ENCODE data around the gene KPNA2. TPM values are rescaled to one million over a fixed set of nuclear protein-coding genes. Genes with fewer than 3 reads are reported as not detected.
"Not testable (repeated sequence)": the region's sequence is repeated elsewhere in the genome, so short reads cannot be mapped to it uniquely, and the experiment has no call there.

The KPNA2 gene
- polyA plus RNA-seq, 6 donors from 2014 or later = 24.2 to 59.9 (median 30.2) TPM

- H3K4me1 Mint-ChIP-seq = peaks cover 4 to 8% (median 4%) of the 10 kb centered on the region in 3 donors
- no peaks in the 10 kb centered on the region for H3K9me3 Mint-ChIP-seq
- H3K27ac Mint-ChIP-seq = no peak overlapping the region
- DNase-seq (no peak), ATAC-seq (ENCODE audit: low read depth in 2 of 2) (no peak)
- peaks cover 0 to under 1% (median 0%) of the 10 kb centered on the region in 3 donors for H3K27me3 Mint-ChIP-seq
- H3K36me3 Mint-ChIP-seq = no peaks in the 10 kb centered on the region
- H3K4me3 Mint-ChIP-seq = no peak overlapping the region
These were observed 17.9 kb downstream of the KPNA2 start for GRCh38 chr17:68053231-68054013.

- Mint-ChIP-seq H3K27ac (no peak overlapping the region), H3K4me1 (peaks cover 4 to 8% (median 4%) of the 10 kb centered on the region in 3 donors), H3K4me3 (no peak overlapping the region), H3K36me3 (no peaks in the 10 kb centered on the region), H3K27me3 (peaks cover 0 to 6% (median 0%) of the 10 kb centered on the region in 3 donors), H3K9me3 (no peaks in the 10 kb centered on the region)
- ATAC-seq (ENCODE audit: low read depth in 2 of 2) (no peak), DNase-seq (no peak)
These were observed 18.9 kb downstream of the KPNA2 start for GRCh38 chr17:68054296-68054900.

- Mint-ChIP-seq H3K4me3 (peak overlapping the region in 1 of 8 donors; percentile 10), H3K4me1 (peaks cover 0 to 8% (median 0%) of the 10 kb centered on the region in 3 donors), H3K27ac (no peak overlapping the region), H3K9me3 (no peaks in the 10 kb centered on the region), H3K27me3 (peaks cover 0 to 6% (median 0%) of the 10 kb centered on the region in 3 donors), H3K36me3 (no peaks in the 10 kb centered on the region)
- DNase-seq (peak; percentile 23), ATAC-seq (ENCODE audit: low read depth in 2 of 2) (peak; percentile 56 to 88)
These were observed 22.0 kb downstream of the KPNA2 start for GRCh38 chr17:68057531-68057952.

- Mint-ChIP-seq H3K27me3 (peaks cover 0 to 6% (median 0%) of the 10 kb centered on the region in 3 donors), H3K27ac (no peak overlapping the region), H3K4me1 (peaks cover 0 to 8% (median 0%) of the 10 kb centered on the region in 3 donors), H3K36me3 (no peaks in the 10 kb centered on the region), H3K9me3 (no peaks in the 10 kb centered on the region), H3K4me3 (no peak overlapping the region)
- ATAC-seq (ENCODE audit: low read depth in 2 of 2) (no peak), DNase-seq (no peak)
These were observed 24.8 kb downstream of the KPNA2 start for GRCh38 chr17:68060336-68060735.

- DNase-seq (no peak), ATAC-seq (ENCODE audit: low read depth in 2 of 2) (no peak)
- H3K27ac Mint-ChIP-seq = peak overlapping the region in 2 of 6 donors; percentile 14 to 33
- peaks cover 0 to 6% (median 0%) of the 10 kb centered on the region in 3 donors for H3K27me3 Mint-ChIP-seq
- no peak overlapping the region for H3K4me3 Mint-ChIP-seq
- no peaks in the 10 kb centered on the region for H3K9me3 Mint-ChIP-seq
- peaks cover 0 to 8% (median 0%) of the 10 kb centered on the region in 3 donors for H3K4me1 Mint-ChIP-seq
- no peaks in the 10 kb centered on the region for H3K36me3 Mint-ChIP-seq
These were observed 26.2 kb downstream of the KPNA2 start for GRCh38 chr17:68061512-68062313.

GRCh38 chr17:68065366-68065765 is 29.8 kb downstream of the KPNA2 start:
- DNase-seq; ATAC-seq (ENCODE audit: low read depth in 2 of 2): not testable (repeated sequence)

GRCh38 chr17:68068512-68068911 is 33.0 kb downstream of the KPNA2 start:
- DNase-seq; H3K36me3 Mint-ChIP-seq; ATAC-seq (ENCODE audit: low read depth in 2 of 2); H3K4me3 Mint-ChIP-seq; H3K4me1 Mint-ChIP-seq; H3K27me3 Mint-ChIP-seq; H3K9me3 Mint-ChIP-seq: not testable (repeated sequence)
- peak overlapping the region in 2 of 6 donors; percentile 10 to 53 for H3K27ac Mint-ChIP-seq

More at GRCh38 chr17:68065366-68065765, 29.8 kb downstream of the KPNA2 start:
- not testable (repeated sequence) for H3K9me3 Mint-ChIP-seq, H3K4me1 Mint-ChIP-seq, H3K4me3 Mint-ChIP-seq, H3K27me3 Mint-ChIP-seq, H3K36me3 Mint-ChIP-seq, H3K27ac Mint-ChIP-seq

GRCh38 chr17:68070582-68071444 is 35.3 kb downstream of the KPNA2 start:
- peak in 1 of 2 donors; percentile 32 for ATAC-seq (ENCODE audit: low read depth in 2 of 2)
- H3K4me1 Mint-ChIP-seq, H3K4me3 Mint-ChIP-seq, H3K27me3 Mint-ChIP-seq, H3K36me3 Mint-ChIP-seq, DNase-seq, H3K9me3 Mint-ChIP-seq: not testable (repeated sequence)
- peak overlapping the region in 1 of 6 donors; percentile 56 for H3K27ac Mint-ChIP-seq

- DNase-seq = no peak
- Mint-ChIP-seq H3K4me1 (no peaks in the 10 kb centered on the region), H3K9me3 (no peaks in the 10 kb centered on the region), H3K4me3 (no peak overlapping the region), H3K27me3 (no peaks in the 10 kb centered on the region), H3K36me3 (no peaks in the 10 kb centered on the region), H3K27ac (no peak overlapping the region)
- ATAC-seq (ENCODE audit: low read depth in 2 of 2) = no peak
These were observed 38.7 kb downstream of the KPNA2 start for GRCh38 chr17:68074279-68074678.

GRCh38 chr17:68075953-68076607 is 40.5 kb downstream of the KPNA2 start:
- ATAC-seq (ENCODE audit: low read depth in 2 of 2); H3K4me1 Mint-ChIP-seq; H3K36me3 Mint-ChIP-seq; H3K4me3 Mint-ChIP-seq; DNase-seq; H3K9me3 Mint-ChIP-seq; H3K27me3 Mint-ChIP-seq: not testable (repeated sequence)
- H3K27ac Mint-ChIP-seq = peak overlapping the region in 1 of 6 donors; percentile 65

GRCh38 chr17:68077498-68077897 is 42.0 kb downstream of the KPNA2 start:
- ATAC-seq (ENCODE audit: low read depth in 2 of 2); H3K9me3 Mint-ChIP-seq; H3K27me3 Mint-ChIP-seq; DNase-seq; H3K4me3 Mint-ChIP-seq; H3K4me1 Mint-ChIP-seq; H3K36me3 Mint-ChIP-seq: not testable (repeated sequence)
- H3K27ac Mint-ChIP-seq = peak overlapping the region in 1 of 6 donors; percentile 33

GRCh38 chr17:68080411-68081150 is 45.0 kb downstream of the KPNA2 start:
- Mint-ChIP-seq H3K4me1 (peaks cover 3 to 6% (median 6%) of the 10 kb centered on the region in 3 donors), H3K36me3 (peaks cover 0 to 7% of the 10 kb centered on the region in 2 donors), H3K27me3 (no peaks in the 10 kb centered on the region), H3K4me3 (no peak overlapping the region), H3K9me3 (peaks cover 0 to 8% (median 3%) of the 10 kb centered on the region in 7 donors), H3K27ac (peak overlapping the region in 1 of 6 donors; percentile 16)
- ATAC-seq (ENCODE audit: low read depth in 2 of 2) (no peak), DNase-seq (no peak)

All from naive B cell (primary cell).